LNCaP clone FGC (cell line): Measurements from ENCODE around the gene CD3D.

Experiments used
- DNase-seq: peaks from one replicate; pipeline ENCODE4 v3.0.0-alpha.2; 2011; ENCODE audit warnings: low read depth
- H3K4me3 ChIP-seq: 2 replicates; pipeline ENCODE4 v1.5.1; 2011; ENCODE audit warnings: mild to moderate bottlenecking, low read depth, low read length, control low read depth
- CTCF ChIP-seq: IDR thresholded peaks from 2 replicates; pipeline ENCODE4 v1.5.1; 2012; ENCODE audit warnings: mild to moderate bottlenecking; ENCODE audit not compliant: control insufficient read depth, insufficient read depth; ENCODE audit errors: extremely low read depth

Gene CD3D

GRCh38 chr11:118341261-118341660, 1.2 kb downstream of the CD3D start:
- TF ChIP-seq CTCF = no peak
- H3K4me3 ChIP-seq = no peak overlapping the region
- DNase-seq = no peak

- no peak for TF ChIP-seq CTCF
- no peak overlapping the region for H3K4me3 ChIP-seq
- DNase-seq = no peak
Measured at GRCh38 chr11:118340449-118340848, 2.1 kb downstream of the CD3D start.

GRCh38 chr11:118339281-118339961, 3.1 kb downstream of the CD3D start:
- H3K4me3 ChIP-seq = no peak overlapping the region

GRCh38 chr11:118338637-118339061, 3.9 kb downstream of the CD3D start:
- H3K4me3 ChIP-seq = no peak overlapping the region
- DNase-seq = no peak
- no peak for TF ChIP-seq CTCF

More at GRCh38 chr11:118339281-118339961, 3.1 kb downstream of the CD3D start:
- DNase-seq = no peak
- TF ChIP-seq CTCF = no peak

- TF ChIP-seq CTCF = no peak
- H3K4me3 ChIP-seq = no peak overlapping the region
- no peak for DNase-seq
Measured at GRCh38 chr11:118334745-118335144, 7.8 kb downstream of the CD3D start.

GRCh38 chr11:118328745-118329144, 13.8 kb downstream of the CD3D start:
- no peak for TF ChIP-seq CTCF
- DNase-seq = no peak
- H3K4me3 ChIP-seq = no peak overlapping the region

- TF ChIP-seq CTCF = no peak
- no peak for DNase-seq
- H3K4me3 ChIP-seq = no peak overlapping the region
Measured at GRCh38 chr11:118325283-118325682, 17.2 kb downstream of the CD3D start.
